Upper lobe of right lung (tissue), 1 donor: ENCODE results near the gene NCOA7. TPM values are rescaled to one million over a fixed set of nuclear protein-coding genes. Genes with fewer than 3 reads are reported as not detected.
A peak's percentile ranks its signal among the peaks of the same experiment; 100 is the strongest.

Experiments
- ATAC-seq: fragments of 200-7000 bp; cut with Tn5 transposase; one replicate; pipeline ENCODE4 v1.9.1; 2020; ENCODE audit warnings: mild to moderate bottlenecking, moderate library complexity
- DNase-seq: peaks from one replicate; pipeline ENCODE4 v3.0.0-alpha.2; 2020
- H3K27ac ChIP-seq: fragments of 200-600 bp; one replicate; pipeline ENCODE4 v1.8.0; 2022
- H3K27me3 ChIP-seq: fragments of 200-600 bp; one replicate; pipeline ENCODE4 v1.8.0; 2022; ENCODE audit warnings: mild to moderate bottlenecking
- H3K36me3 ChIP-seq: fragments of 200-600 bp; one replicate; pipeline ENCODE4 v1.8.0; 2022
- H3K4me1 ChIP-seq: fragments of 200-600 bp; one replicate; pipeline ENCODE4 v1.8.0; 2022
- H3K4me3 ChIP-seq: fragments of 200-600 bp; one replicate; pipeline ENCODE4 v1.8.0; 2022; ENCODE audit warnings: mild to moderate bottlenecking
- H3K9me3 ChIP-seq: fragments of 200-600 bp; one replicate; pipeline ENCODE4 v1.8.0; 2022
- CTCF ChIP-seq: fragments of 200-600 bp; IDR thresholded peaks from one replicate; pipeline ENCODE4 v1.8.0; 2022; ENCODE audit warnings: antibody characterized with exemption
- intact Hi-C: fragments of 100-400 bp; cut with DNase I; formaldehyde crosslinking; loops from one replicate; pipeline ENCODE4 v1.11.0; 2022
- total RNA-seq: library from RNA; stranded (reverse); fragmentation: NEBNext Ultra II Directional; extraction: Animal tissue kit (Norgen Biotek cat#: 25700); gene quantifications from one replicate; pipeline ENCODE4 v1.2.1, GENCODE V29; 2021
- donor health status: DM: no; HTN: yes; CAD: no; lungs with severe emphysema.

Gene NCOA7
- total RNA-seq, 1 donor from 2014 or later: 80.8 TPM

GRCh38 chr6:125808060-125808459, 17.3 kb downstream of the NCOA7 start:
- peaks cover 25% of the 10 kb centered on the region for H3K4me1 ChIP-seq
- H3K36me3 ChIP-seq: peaks cover 4% of the 10 kb centered on the region
- TF ChIP-seq CTCF: no peak
- H3K4me3 ChIP-seq: no peak overlapping the region
- no peaks in the 10 kb centered on the region for H3K9me3 ChIP-seq
- no peak overlapping the region for H3K27ac ChIP-seq
- ATAC-seq (peak; percentile 42), DNase-seq (no peak)
- intact Hi-C loops: no loop called here
- H3K27me3 ChIP-seq: no peaks in the 10 kb centered on the region

DNA sequence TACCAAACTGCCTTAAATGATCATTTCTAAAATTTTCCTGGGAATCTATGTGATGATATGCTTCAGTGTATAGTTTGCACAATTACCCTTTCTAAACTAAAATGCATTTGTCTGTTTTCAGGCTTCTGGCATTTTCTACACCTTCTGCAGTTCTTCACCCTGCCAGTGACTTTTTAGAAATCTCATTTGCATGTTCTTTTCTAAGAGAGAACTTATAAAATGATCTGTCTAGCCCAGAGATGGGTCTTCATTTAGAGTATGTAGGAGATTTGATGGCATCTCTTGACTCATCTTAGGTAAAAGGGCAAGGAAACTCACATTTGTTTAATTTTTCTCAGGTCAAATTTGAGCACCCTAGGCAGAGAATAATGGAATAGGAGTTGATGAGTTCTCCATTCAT, 17.8 kb downstream of the NCOA7 start:
- TF ChIP-seq CTCF: no peak
- Histone ChIP-seq H3K4me1 (peaks cover 20% of the 10 kb centered on the region), H3K4me3 (no peak overlapping the region), H3K9me3 (no peaks in the 10 kb centered on the region), H3K36me3 (peaks cover 4% of the 10 kb centered on the region), H3K27ac (no peak overlapping the region), H3K27me3 (no peaks in the 10 kb centered on the region)
- ATAC-seq: no peak
- DNase-seq: no peak
- intact Hi-C loops: no loop called here

- ATAC-seq: no peak
- no peak for DNase-seq
- H3K27me3 ChIP-seq: no peaks in the 10 kb centered on the region
- peaks cover 4% of the 10 kb centered on the region for H3K36me3 ChIP-seq
- peaks cover 21% of the 10 kb centered on the region for H3K4me1 ChIP-seq
- no peak for TF ChIP-seq CTCF
- H3K4me3 ChIP-seq: no peak overlapping the region
- H3K9me3 ChIP-seq: no peaks in the 10 kb centered on the region
- H3K27ac ChIP-seq: no peak overlapping the region
- intact Hi-C loops: no loop called here
Observed at GRCh38 chr6:125809570-125810170, 18.9 kb downstream of the NCOA7 start.

GRCh38 chr6:125810445-125810844, 19.7 kb downstream of the NCOA7 start:
- TF ChIP-seq CTCF: no peak
- H3K4me1 ChIP-seq: peaks cover 29% of the 10 kb centered on the region
- no peaks in the 10 kb centered on the region for H3K9me3 ChIP-seq
- peaks cover 4% of the 10 kb centered on the region for H3K36me3 ChIP-seq
- ATAC-seq (peak; percentile 40), DNase-seq (no peak)
- no peak overlapping the region for H3K27ac ChIP-seq
- intact Hi-C loops: no loop called here
- no peak overlapping the region for H3K4me3 ChIP-seq
- H3K27me3 ChIP-seq: no peaks in the 10 kb centered on the region

DNA sequence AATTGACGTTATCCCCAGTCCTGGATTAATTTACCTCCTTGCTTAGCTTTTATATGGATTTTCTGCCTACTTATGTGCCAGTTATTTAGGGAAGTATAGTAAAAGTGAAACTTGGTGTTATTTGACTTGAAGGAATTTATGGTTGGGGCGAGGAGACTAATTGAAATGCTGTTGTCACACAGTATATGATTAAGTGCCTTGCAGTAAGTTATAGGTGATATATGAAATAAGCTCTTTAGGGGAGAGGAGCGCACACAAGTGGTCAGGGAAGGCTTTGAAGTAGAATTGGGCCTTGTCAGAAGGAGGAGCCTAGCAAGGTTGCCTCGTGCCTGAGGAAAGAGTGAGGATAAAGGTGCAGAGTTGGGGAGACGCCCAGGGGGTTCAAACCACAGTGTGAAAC, 20.5 kb downstream of the NCOA7 start:
- H3K27ac ChIP-seq: no peak overlapping the region
- intact Hi-C loops: no loop called here

More for the DNA sequence above, 20.5 kb downstream of the NCOA7 start:
- DNase-seq: no peak
- no peaks in the 10 kb centered on the region for H3K27me3 ChIP-seq
- H3K4me3 ChIP-seq: no peak overlapping the region
- H3K9me3 ChIP-seq: no peaks in the 10 kb centered on the region
- peak; percentile 7 for ATAC-seq
- TF ChIP-seq CTCF: no peak
- peaks cover 35% of the 10 kb centered on the region for H3K4me1 ChIP-seq
- no peaks in the 10 kb centered on the region for H3K36me3 ChIP-seq
